ENCODE results near the gene CPEB1. TPM values are rescaled to one million over a fixed set of nuclear protein-coding genes. Genes with fewer than 3 reads are reported as not detected.

CPEB1 gene
- total and polyA plus RNA-seq, 10 donors = 0.09 to 1.2 (median 0.46) TPM

DNA sequence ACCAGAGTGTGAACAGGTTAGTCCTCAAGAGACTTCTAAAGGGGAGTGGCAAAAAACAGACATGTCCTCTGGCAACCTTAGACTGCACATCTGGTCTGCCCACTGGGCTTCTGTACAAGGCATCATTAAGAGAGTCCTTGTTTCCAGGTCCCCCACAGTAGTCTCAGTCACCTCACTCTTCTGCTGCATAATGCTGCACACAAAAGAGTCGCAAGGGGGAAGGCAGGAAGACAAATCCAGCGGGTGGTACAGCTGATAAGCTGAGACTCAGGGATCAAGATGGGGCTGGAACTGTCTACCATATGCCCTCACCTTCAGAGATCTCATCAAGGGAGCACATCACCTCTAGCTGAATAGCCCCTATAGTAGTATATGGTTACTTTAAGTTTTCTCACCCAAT, 79.5 kb downstream of the CPEB1 start:
- no peak for TF ChIP-seq POLR2A (IDR thresholded peaks at IDR 0.05)
- TF ChIP-seq, protein P1, sequence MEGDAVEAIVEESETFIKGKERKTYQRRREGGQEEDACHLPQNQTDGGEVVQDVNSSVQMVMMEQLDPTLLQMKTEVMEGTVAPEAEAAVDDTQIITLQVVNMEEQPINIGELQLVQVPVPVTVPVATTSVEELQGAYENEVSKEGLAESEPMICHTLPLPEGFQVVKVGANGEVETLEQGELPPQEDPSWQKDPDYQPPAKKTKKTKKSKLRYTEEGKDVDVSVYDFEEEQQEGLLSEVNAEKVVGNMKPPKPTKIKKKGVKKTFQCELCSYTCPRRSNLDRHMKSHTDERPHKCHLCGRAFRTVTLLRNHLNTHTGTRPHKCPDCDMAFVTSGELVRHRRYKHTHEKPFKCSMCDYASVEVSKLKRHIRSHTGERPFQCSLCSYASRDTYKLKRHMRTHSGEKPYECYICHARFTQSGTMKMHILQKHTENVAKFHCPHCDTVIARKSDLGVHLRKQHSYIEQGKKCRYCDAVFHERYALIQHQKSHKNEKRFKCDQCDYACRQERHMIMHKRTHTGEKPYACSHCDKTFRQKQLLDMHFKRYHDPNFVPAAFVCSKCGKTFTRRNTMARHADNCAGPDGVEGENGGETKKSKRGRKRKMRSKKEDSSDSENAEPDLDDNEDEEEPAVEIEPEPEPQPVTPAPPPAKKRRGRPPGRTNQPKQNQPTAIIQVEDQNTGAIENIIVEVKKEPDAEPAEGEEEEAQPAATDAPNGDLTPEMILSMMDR (IDR thresholded peaks at IDR 0.05 in 8 of 11, conservative IDR thresholded peaks at IDR 0.05 in 3 of 11) = no peak
- no peak for TF ChIP-seq POLR2AphosphoS5 (IDR thresholded peaks at IDR 0.05)
- Histone ChIP-seq H3K36me3 (no peaks in the 10 kb centered on the region), H3K4me3 (no peak overlapping the region), H3K27ac (no peak overlapping the region), H3K27me3 (replicated peaks in 1 of 7) (peaks cover 0 to 30% (median 0%) of the 10 kb centered on the region in 7 donors), H3K9me3 (no peaks in the 10 kb centered on the region), H3K4me1 (peaks cover 0 to 4% (median 0%) of the 10 kb centered on the region in 6 donors)
- 68 to 84% (median 83%) methylated on average over 2 of the region's 2 CpGs for WGBS, 5 donors
- intact Hi-C loops (cut with DNase I; ENCODE audit: low total_unique reads) = no loop called here
- DNase-seq = no peak

DNA sequence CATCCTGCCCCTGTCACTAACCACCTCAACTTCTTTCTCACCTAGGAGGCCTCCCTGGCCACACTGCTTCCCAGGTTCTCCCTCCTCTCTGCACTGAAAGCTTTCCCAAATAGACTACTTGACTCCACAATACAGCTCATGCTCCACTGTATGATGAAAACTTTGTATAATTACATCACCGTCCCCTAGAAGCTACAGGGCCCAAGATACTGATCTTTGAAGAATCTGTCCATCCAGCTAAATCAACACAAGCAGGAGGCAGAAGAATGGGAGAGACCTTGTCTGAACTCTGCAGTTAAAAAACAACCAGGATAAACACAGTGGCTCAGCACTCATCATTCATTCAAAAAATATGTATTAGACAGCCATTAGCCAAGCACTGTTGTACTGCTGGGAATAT, 80.5 kb downstream of the CPEB1 start:
- 79 to 100% (median 87%) methylated on average over 1 of the region's 1 CpG for WGBS, 5 donors
- intact Hi-C loops (cut with DNase I; ENCODE audit: low total_unique reads) = no loop called here
- Histone ChIP-seq H3K36me3 (no peaks in the 10 kb centered on the region), H3K4me3 (no peak overlapping the region), H3K27me3 (replicated peaks in 1 of 7) (peaks cover 0 to 20% (median 0%) of the 10 kb centered on the region in 7 donors), H3K4me1 (peaks cover 0 to 3% (median 0%) of the 10 kb centered on the region in 6 donors), H3K27ac (no peak overlapping the region), H3K9me3 (no peaks in the 10 kb centered on the region)
- no peak for TF ChIP-seq POLR2AphosphoS5 (IDR thresholded peaks at IDR 0.05)
- TF ChIP-seq, protein P1 (IDR thresholded peaks at IDR 0.05 in 8 of 11, conservative IDR thresholded peaks at IDR 0.05 in 3 of 11) = no peak
- no peak for TF ChIP-seq POLR2A (IDR thresholded peaks at IDR 0.05)
- no peak for DNase-seq

DNA sequence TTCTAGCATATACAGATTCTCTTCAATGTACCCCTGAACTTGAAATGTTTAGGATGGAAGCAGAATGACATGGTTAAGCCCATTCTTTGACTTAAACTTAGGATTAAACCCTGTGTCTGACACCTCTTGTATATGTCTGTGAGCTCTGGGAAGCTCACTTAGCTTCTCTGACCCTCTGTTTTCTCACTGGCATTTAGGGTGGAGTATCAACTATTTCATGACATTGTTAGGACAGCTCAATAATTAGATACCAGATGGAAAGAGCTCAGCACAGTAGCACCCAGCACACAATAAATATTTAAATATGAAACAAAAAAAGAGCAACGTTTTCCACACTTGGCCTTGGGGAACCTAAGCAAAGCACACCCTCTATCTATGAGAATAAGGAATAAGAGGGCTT, 88.7 kb downstream of the CPEB1 start:
- intact Hi-C loops (cut with DNase I; ENCODE audit: low total_unique reads) = no loop called here
- Histone ChIP-seq H3K4me3 (no peak overlapping the region), H3K4me1 (no peaks in the 10 kb centered on the region), H3K27me3 (replicated peaks in 1 of 7) (no peaks in the 10 kb centered on the region), H3K27ac (no peak overlapping the region), H3K36me3 (no peaks in the 10 kb centered on the region), H3K9me3 (no peaks in the 10 kb centered on the region)
- no peak for TF ChIP-seq POLR2A (IDR thresholded peaks at IDR 0.05)
- no peak for TF ChIP-seq POLR2AphosphoS5 (IDR thresholded peaks at IDR 0.05)
- TF ChIP-seq, protein P1 (IDR thresholded peaks at IDR 0.05 in 8 of 11, conservative IDR thresholded peaks at IDR 0.05 in 3 of 11) = no peak
- 36 to 64% (median 60%) methylated on average over 1 of the region's 1 CpG for WGBS, 5 donors
- DNase-seq = no peak

DNA sequence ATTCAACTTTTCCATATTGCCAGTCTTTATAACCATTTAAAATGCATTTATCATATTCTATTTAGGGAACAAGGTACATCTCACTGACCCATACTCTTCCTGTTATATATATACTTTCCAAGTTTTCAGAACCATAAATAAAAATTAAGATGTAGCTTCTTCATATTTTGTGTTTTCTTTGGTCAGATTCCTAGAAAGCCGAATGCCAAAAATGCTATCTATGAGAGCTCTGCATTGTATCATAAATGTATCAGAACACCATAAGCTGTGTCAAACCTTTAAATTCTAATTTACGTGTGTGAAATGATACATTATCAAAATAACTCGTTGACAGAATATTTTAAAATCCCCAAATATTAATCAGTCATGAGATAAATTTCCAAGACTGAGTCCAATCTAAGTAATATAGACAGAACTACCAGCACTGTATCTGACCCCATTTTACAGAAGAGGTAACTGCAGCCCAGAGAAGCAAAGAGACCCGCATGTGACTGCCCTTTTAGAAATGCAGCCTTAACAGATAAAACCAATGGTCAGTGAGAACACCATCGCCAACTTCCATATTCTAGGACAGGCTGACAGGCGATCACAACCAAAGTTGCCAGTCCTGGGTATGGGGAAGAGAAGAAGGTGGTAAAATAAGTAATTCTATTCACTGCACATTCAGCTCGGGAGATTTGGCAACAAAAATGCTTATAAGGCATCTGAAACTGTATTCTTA, 90.7 kb downstream of the CPEB1 start:
- Histone ChIP-seq H3K27ac (no peak overlapping the region), H3K36me3 (no peaks in the 10 kb centered on the region), H3K4me1 (no peaks in the 10 kb centered on the region), H3K9me3 (no peaks in the 10 kb centered on the region), H3K4me3 (no peak overlapping the region), H3K27me3 (replicated peaks in 1 of 7) (no peaks in the 10 kb centered on the region)
- intact Hi-C loops (cut with DNase I; ENCODE audit: low total_unique reads) = no loop called here
- WGBS, 5 donors = 85 to 95% (median 87%) methylated on average over 7 of the region's 7 CpGs
- TF ChIP-seq POLR2AphosphoS5 (IDR thresholded peaks at IDR 0.05) (no peak), POLR2A (IDR thresholded peaks at IDR 0.05) (no peak)
- TF ChIP-seq, protein P1 (IDR thresholded peaks at IDR 0.05 in 8 of 11, conservative IDR thresholded peaks at IDR 0.05 in 3 of 11) = no peak
- no peak for DNase-seq
